GM18505 (cell line): Measurements from ENCODE around the gene MEAF6.
A peak's percentile ranks its signal among the peaks of the same experiment; 100 is the strongest.
"Not testable (repeated sequence)": the region's sequence is repeated elsewhere in the genome, so short reads cannot be mapped to it uniquely, and the experiment has no call there.

Source experiments
- ATAC-seq: cut with Tn5 transposase; IDR thresholded peaks from one replicate; pipeline ENCODE4 v1.9.1; 2021; ENCODE audit not compliant: unreplicated experiment
- POLR2A ChIP-seq: IDR thresholded peaks from 4 replicates; pipeline ENCODE4 v1.6.1; 2011; ENCODE audit warnings: borderline replicate concordance; ENCODE audit not compliant: insufficient read depth, insufficient read length; ENCODE audit errors: extremely low read depth

Gene MEAF6

GRCh38 chr1:37514350-37515184 lies at the start of gene MEAF6:
TSS of gene MEAF6 (minus strand) at chr1:37514766. CDS start at chr1:37514746, 20 bp downstream.
- ATAC-seq, result peak; percentile 86
- peak; percentile 93 for TF ChIP-seq POLR2A

- ATAC-seq, result no peak
- no peak for TF ChIP-seq POLR2A
Measured at GRCh38 chr1:37562984-37563383, 48.4 kb upstream of the MEAF6 start.

- ATAC-seq, result no peak
- TF ChIP-seq POLR2A, result no peak
Measured at GRCh38 chr1:37561133-37562132, 46.9 kb upstream of the MEAF6 start.

- ATAC-seq, result no peak
- TF ChIP-seq POLR2A, result no peak
Measured at GRCh38 chr1:37560401-37561132, 46.0 kb upstream of the MEAF6 start.

GRCh38 chr1:37559957-37560379 lies 45.4 kb upstream of the MEAF6 start:
- ATAC-seq, result not testable (repeated sequence)

GRCh38 chr1:37559080-37559479 lies 44.5 kb upstream of the MEAF6 start:
- no peak for ATAC-seq

GRCh38 chr1:37558411-37558810 lies 43.8 kb upstream of the MEAF6 start:
- ATAC-seq, result no peak
- no peak for TF ChIP-seq POLR2A

More at GRCh38 chr1:37559080-37559479, 44.5 kb upstream of the MEAF6 start:
- no peak for TF ChIP-seq POLR2A

- ATAC-seq, result no peak
- no peak for TF ChIP-seq POLR2A
Measured at GRCh38 chr1:37557402-37557801, 42.8 kb upstream of the MEAF6 start.

- no peak for TF ChIP-seq POLR2A
- no peak for ATAC-seq
Measured at GRCh38 chr1:37556712-37557196, 42.2 kb upstream of the MEAF6 start, which contains the start of gene DNALI1. TSS of gene DNALI1 (plus strand) at chr1:37556940. CDS start at chr1:37556995, 55 bp downstream.

- TF ChIP-seq POLR2A, result peak; percentile 82
Measured at GRCh38 chr1:37553927-37554808, 39.6 kb upstream of the MEAF6 start, which contains the start of gene SNIP1. TSS of gene SNIP1 (minus strand) at chr1:37554293. CDS start at chr1:37554229, 64 bp downstream.

GRCh38 chr1:37553598-37553926 lies 39.0 kb upstream of the MEAF6 start:
- TF ChIP-seq POLR2A, result no peak
- no peak for ATAC-seq

More at GRCh38 chr1:37553927-37554808, 39.6 kb upstream of the MEAF6 start, which contains the start of gene SNIP1:
- ATAC-seq, result peak; percentile 82

- ATAC-seq, result no peak
Measured at GRCh38 chr1:37549341-37549740, 34.8 kb upstream of the MEAF6 start.

More at GRCh38 chr1:37549341-37549740, 34.8 kb upstream of the MEAF6 start:
- TF ChIP-seq POLR2A, result no peak
